Renal cortex interstitium (tissue), 11 donors: Measurements from ENCODE around the gene DAZAP2. TPM values are rescaled to one million over a fixed set of nuclear protein-coding genes. Genes with fewer than 3 reads are reported as not detected.
A peak's percentile ranks its signal among the peaks of the same experiment; 100 is the strongest.
"Not testable (repeated sequence)": the region's sequence is repeated elsewhere in the genome, so short reads cannot be mapped to it uniquely, and the experiment has no call there.

ENCODE experiments used
- DNase-seq, 11 donors: peaks; one replicate each; pipeline ENCODE4 v3.0.0-alpha.2; 2013; ENCODE audit warnings: low read depth in 9 of 11, low spot score in 4 of 11; ENCODE audit errors: extremely low read depth in 1 of 11
- polyA plus RNA-seq, 3 donors: library from polyadenylated mRNA; unstranded; fragments of 120-200 nt; gene quantifications; one replicate each; pipeline ENCODE4 v1.2.1, GENCODE V29; 2013; ENCODE audit not compliant: insufficient read length in 3 of 3

DAZAP2 gene
- polyA plus RNA-seq, 3 donors: 259 to 294 (median 266) TPM

DNA sequence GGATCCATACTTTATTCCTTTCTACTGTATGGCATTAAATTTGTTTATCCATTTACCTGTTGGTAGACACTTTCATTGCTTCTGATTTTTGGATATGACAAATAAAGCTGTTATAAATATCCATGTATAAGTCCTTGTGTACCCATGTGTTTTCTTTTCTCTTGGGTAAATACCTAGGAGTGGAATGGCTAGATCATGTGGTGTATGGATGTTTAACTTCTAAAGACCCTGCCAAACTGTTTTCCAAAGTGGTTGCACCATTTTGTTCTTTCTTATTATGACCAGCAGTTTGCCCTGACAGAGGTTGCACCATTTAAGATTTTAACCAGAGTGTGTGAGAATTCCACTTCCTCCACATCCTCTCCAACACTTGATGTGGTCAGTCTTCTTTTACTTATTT, 6.0 kb upstream of the DAZAP2 start:
- no peak for DNase-seq

DNA sequence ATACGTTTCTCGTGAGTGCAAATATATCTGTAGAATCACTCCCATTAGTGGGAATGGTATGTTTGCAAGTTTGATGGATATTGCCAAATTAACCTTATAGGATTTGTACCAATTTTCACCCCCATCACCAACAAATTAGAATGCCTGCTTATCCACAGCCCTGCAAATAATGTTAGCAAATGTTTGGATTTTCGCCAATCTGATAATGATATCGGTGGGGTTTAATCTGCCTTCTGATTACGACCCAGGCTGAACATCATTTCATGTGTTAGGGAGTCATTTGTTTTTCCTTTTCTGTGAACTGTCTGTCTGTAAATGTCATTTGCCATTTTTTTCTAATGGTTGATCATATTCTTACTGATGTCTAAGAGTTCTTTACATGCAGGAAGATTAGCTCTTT, 4.1 kb upstream of the DAZAP2 start:
- DNase-seq: no peak

DNA sequence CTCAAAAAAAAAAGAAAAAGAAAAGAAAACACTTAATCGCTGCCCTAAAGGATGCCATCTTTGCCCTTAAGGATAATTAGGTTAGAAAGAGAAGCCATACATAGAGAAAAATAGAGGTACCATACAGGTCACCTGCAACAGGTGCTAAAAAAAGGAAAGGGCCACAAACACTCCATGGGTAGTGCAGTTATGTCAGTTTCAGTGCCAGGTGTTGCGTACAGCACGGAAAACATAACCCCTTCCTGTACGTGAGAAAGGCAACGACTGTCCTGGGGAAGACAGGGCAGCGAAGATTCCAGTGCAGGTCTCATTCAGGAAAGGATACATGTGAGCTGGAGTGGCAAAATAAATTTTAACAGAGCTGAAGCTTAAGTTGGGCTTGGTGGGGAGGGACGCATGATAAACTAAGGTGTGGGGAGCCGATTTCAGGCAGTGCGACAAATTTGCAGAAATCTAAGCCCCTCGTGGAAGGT, 553 bp upstream of the DAZAP2 start:
- DNase-seq: no peak

DNA sequence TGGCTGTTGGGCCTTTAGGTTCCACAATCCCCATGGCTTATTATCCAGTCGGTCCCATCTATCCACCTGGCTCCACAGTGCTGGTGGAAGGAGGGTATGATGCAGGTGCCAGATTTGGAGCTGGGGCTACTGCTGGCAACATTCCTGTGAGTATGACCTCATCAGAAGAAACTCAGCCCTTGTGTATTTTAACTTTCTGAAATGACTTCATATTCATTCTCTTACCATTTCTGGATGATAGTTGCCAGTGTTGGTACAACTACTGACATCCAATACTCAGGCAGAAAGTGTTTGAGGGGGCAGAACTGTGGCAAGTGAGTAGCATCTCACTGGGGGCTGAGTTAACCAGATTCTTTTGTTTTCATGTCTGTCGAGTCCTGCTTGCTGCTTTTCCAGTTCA, 2.3 kb downstream of the DAZAP2 start:
- DNase-seq: no peak

DNA sequence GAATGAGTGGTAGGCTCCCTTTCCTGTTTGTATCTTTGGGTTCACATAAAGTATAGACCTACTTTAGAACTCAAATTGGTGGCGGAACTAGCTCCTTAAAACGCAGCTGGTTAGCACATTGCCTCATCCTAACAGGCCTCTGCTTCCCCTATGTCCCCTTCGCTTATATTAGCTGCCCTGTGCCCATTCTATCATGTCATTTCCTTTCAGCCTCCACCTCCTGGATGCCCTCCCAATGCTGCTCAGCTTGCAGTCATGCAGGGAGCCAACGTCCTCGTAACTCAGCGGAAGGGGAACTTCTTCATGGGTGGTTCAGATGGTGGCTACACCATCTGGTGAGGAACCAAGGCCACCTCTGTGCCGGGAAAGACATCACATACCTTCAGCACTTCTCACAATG, 3.5 kb downstream of the DAZAP2 start:
- DNase-seq: no peak

DNA sequence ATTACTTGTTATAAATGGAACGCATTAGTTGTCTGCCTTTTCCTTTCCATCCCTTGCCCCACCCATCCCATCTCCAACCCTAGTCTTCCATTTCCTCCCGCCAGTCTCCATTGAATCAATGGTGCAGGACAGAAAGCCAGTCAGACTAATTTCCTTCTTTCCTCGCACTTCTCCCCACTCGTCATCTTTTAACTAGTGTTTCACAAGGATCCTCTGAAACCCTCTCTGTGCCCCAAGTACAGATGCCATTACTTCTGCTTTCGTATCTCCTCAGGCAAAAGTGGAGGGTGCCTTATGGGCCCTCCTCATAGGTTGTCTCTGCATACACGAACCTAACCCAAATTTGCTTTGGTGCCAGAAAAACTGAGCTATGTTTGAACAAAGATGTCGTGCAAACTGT, 4.2 kb downstream of the DAZAP2 start:
- no peak for DNase-seq

DNA sequence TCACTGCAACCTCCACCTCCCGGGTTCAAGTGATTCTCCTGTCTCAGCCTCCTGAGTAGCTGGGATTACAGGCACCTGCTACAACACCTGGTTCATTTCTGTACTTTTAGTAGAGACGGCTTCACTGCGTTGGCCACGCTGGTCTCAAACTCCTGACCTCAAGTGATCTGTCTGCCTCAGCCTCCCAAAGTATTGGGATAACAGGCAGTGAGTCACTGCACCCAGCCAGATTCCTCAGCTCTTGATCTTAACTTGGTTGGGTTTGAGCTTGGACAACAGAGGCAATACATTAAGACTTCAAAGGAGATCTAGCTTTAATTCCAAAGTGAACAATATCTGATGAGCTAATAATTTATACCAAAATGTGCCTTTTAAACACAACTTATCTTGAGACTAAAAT, 5.6 kb downstream of the DAZAP2 start:
- no peak for DNase-seq

DNA sequence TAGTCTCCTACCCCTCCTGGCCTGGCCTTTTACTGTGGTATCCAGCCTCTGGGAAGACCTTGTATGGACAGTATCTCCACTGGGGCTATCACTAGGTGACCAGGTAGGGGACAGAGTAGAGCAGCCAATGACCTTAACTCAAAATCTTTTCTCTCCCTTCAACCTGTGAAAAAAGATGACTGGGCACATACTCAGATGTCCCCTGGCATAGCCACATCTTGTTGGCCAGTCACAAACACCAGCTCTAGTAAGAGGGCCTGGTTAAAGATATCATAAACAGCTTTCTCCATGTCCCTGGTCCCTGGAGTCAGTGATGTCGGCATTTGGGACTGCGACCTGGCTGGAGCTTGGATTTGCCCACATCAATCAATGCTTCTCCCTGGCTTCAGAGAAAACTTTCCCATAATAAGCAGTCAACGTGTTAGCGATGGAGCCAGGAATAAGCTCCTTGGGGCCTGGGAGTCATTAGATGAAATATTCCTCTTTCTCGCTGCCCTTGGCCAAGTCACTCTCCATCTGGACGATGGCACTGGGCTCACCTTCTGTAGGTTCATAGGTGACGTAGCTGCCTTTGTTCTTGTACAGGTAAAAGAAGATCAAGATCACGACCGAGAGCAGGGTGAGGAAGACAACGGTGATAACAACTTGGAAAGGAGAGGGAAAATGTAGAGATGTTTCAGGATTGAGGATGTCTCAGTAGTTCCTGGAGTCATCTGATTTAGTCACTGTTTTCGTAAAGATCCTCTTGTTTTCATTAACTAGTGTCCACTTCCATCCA, 7.0 kb downstream of the DAZAP2 start:
- DNase-seq: no peak

DNA sequence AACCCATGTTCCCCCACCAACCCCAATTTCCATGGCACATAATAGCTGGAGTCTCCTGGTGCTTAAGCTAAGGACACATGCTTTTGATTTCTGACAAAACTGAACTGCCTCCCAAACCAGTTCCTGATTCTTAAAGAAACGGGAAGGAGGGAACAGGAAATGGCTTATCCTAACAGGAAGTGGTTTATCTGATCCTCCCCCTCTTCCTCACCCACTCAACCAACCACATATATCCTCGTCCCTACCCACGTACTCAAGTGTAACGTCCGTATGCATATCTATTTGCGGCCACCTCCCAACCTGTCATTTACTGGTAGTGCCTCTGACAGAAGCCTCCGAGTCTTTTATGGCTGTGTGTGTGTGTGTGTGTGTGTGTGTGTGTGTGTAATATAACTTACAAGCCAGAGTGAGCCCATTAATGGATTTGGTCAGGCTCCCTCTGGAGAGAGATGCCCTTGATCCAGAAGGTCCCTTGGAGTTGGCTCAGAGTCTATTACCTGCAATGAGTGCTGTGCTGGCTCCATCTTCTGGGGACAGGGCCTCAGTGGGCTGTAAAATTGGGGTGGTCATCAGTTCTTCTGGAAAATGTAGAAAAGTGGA, 7.7 kb downstream of the DAZAP2 start:
- DNase-seq: peak in 1 of 11 donors; percentile 17

DNA sequence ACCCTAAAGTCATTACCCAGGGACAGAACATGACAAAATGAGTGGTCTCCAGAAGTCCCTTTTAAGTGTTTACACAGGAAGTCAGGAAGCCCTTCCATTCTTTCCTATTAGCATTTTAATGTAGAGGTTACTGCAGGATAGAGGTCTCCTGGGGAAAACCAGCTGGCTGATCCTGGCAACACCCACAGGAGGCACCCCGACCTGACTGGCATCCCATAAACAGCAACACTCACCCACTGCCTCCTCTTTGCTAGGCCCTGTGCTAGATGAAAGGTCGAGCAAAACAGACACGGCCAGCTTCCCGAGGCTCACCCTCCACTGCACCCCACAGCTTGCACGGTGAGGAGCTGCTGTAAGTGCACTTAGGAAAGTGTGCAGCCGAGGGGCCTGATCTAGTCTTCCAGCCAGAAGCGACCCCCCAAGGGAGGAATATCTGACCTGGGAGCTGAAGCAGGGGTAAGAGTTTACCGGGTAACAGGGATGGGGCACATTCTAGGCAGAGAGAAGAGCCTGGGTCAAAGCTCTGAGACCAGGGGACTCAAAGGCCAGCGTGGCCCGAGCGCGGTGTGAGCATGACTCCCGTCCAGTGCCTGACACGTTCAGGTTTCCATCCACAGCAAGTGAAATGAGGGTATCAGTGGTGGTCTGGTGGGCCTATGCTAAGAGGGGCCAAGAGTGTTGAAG, 9.0 kb downstream of the DAZAP2 start:
- no peak for DNase-seq

DNA sequence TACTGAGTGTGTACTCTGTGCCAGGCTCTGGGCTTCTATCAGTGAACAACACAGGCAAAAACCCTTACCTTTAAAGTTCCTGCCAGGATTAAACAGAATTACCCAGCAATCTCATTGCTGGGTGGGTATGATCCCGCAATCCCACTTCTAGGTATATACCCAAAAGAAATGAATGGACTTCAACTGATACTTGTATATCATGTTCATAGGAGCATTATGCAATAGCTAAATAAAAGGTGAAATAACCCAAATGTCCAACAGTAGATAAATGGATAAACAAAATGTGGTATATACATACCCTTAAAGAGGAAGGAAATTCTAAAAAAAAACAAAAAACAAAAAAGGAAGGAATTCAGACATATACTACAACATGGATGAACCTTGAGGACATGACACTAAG, 14.7 kb downstream of the DAZAP2 start:
- DNase-seq: no peak

DNA sequence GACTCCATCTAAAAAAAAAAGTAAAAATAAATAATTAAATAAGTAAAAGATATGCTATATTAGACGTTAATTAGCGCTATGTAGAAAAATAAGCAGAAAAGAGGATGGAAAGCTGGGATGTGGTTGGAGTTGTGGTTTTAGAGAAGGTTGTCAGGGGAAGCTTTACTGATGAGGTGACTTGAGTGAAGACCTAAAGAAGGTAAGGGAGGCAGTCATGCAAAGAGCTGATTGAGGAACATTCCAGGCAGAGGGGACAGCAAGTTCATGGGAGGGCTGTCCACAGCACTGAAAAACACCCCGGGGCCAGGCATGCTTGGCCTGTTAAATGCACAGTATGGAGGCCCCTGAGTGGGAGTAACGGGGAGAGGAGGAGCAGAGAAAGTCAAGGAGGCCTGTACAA, 15.9 kb downstream of the DAZAP2 start:
- no peak for DNase-seq

DNA sequence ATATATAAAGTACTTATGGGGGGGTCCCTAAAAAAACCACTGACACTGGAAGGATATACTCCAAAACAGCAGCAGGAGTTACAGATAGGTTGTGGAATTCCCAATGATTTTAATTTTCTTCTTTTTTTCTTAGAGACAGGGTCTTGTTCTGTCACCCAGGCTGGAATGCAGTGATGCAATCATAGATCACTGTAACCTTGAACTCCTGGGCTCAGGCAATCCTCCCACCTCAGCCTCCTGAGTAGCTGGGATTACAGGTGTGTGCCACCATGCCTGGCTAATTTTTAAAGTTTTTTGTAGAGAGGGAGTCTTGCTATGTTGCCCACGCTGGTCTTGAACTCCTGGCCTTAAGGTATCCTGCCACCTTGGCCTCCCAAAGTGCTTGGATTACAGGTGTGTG, 21.0 kb downstream of the DAZAP2 start:
- DNase-seq: not testable (repeated sequence)

DNA sequence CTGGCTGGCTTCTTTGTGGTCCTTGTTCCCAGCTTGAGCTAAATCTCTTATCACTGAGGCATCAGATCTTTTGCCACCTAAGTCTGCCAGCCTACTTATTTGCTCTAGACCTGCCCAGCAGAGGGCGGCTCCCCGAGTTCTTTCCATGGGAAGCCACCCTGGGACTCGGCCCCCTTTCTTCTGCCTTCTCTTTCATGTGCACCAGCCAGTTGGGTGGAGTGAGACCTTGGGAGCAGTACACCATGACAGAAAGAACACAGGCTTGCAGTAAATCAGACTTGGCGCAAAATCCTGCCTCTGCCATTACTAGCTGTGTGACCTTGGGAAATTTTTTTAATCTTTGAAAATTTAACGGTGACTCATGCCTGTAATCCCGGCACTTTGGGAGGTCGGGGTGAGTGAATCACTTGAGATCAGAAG, 24.1 kb downstream of the DAZAP2 start:
- peak in 6 of 11 donors; percentile 40 to 68 (median 60) for DNase-seq

DNA sequence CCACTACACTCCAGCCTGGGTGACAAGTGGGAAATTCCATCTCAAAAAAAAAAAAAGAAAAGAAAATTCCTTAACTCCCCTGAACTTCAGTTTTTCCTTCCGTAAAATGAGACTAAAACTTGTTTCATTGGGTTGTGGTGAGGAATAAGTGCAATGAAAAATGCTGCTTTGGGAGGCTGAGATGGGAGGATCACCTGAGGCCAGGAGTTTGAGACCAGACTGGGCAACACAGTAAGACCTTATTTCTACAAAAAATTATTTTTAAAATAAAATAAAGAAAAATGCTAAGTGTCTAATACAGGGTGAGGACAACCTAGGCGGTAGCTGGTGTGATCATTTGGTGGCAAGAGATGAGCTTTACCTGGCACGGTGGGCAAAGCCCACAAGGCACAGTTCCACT, 24.7 kb downstream of the DAZAP2 start:
- DNase-seq: no peak

DNA sequence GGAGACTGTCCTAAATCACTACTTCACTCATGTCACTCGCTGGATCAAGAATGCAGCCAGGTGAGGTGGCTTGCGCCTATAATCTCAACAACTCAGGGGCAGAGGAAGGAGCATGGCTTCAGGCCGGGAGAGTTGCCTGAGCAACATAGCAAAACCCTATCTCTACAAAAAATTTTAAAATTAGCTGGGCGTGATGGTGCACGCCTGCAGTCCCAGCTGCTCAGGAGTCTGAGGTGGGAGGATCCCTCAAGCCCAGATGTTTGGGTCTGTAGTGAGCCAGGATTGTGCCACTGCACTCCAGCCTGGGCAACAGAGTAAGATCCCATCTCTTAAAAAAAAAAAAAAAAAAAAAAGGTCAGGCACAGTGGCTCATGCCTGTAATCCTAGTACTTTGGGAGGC, 25.7 kb downstream of the DAZAP2 start:
- DNase-seq: no peak

DNA sequence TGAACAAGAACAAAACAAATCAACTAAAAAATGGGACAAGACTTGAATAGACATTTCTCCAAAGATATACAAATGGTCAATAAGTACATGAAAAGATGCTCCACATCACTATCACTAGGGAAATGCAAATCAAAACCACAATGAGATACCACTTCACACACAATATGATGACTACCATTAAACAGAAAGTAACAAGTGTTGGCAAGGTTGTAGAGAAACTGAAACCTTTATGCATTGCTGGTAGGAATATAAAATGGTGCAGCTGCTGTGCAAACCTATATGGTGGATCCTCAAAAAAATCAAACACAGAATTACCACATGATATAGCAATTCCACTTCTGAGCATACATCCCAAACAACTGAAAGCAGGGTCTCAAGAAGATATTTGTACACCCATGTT, 26.4 kb downstream of the DAZAP2 start:
- DNase-seq: no peak

DNA sequence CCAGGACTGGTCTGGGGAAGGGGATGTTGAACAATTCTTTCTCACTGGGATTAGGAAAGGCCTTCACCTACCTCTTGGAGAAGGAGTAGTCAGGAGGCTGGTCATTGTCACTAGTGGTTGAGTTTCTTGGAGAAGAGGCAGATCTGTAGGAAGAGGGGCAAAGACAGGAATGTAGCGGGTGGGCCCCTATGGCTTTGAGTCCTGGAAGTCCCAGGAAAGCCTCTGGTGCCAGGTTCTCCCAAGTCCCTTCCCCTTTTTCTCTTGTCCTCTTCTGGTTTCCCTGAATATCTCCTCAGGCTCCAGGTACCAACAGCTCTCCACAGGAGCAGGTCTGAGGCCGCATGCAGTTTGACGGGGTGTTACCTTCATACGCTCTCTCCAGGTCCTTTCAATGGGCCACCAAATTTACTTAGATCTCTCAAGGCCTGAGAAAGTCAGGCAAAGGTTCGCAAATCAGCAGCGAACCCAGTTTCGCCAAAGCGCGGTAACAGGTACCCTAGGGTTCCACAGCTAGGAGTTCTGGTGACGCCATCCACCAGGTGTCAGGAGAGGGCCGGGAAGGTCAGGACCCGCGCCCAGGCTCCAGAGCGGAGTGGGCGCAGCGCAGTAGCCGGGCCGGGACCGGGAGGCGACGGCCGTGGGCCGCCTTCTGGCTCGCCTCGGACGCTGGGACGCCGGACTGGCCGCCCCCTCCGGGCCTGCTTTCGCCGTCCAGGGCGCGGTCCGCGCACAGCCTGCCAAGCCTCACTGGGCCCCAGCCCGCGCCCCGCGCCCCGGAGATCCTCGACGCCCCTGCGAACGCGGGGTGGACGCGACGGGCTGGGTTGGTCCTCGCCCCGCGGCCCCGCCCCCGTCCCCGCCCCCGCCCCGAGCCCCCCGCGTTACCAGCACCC, 30.8 kb downstream of the DAZAP2 start:
- peak in 1 of 11 donors; percentile 8 for DNase-seq
